ENCODE results near the gene SPATA16.

The SPATA16 gene

DNA sequence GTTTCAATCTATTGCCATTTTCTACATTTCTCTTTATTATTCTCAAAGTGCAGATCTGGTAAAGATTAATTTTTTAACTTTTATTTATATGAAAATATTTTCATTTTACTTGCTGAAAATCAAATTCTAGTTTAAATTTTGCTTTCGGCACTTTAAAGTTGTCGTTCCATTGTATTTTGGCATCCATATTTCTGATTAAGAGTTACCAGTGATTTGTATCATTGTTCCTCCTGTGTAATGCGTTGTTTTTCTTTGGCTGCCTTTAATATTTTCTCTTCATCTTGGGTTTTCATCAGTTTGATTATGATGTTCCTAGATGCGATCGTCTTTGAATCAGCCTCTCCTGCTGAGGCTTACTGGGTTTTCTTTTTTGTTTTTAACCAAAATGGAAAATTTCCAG, 97.3 kb downstream of the SPATA16 start:
- no peak overlapping the region for H3K4me3 ChIP-seq
- peaks cover 0 to 2% (median 0%) of the 10 kb centered on the region in 4 donors for H3K4me1 ChIP-seq
- no peak overlapping the region for H3K27ac ChIP-seq
- DNase-seq = no peak
- H3K36me3 ChIP-seq = no peaks in the 10 kb centered on the region
- intact Hi-C loops (cut with DNase I; ENCODE audit: low total_unique reads) = no loop called here
- no peaks in the 10 kb centered on the region for H3K27me3 ChIP-seq
- TF ChIP-seq, protein P1, sequence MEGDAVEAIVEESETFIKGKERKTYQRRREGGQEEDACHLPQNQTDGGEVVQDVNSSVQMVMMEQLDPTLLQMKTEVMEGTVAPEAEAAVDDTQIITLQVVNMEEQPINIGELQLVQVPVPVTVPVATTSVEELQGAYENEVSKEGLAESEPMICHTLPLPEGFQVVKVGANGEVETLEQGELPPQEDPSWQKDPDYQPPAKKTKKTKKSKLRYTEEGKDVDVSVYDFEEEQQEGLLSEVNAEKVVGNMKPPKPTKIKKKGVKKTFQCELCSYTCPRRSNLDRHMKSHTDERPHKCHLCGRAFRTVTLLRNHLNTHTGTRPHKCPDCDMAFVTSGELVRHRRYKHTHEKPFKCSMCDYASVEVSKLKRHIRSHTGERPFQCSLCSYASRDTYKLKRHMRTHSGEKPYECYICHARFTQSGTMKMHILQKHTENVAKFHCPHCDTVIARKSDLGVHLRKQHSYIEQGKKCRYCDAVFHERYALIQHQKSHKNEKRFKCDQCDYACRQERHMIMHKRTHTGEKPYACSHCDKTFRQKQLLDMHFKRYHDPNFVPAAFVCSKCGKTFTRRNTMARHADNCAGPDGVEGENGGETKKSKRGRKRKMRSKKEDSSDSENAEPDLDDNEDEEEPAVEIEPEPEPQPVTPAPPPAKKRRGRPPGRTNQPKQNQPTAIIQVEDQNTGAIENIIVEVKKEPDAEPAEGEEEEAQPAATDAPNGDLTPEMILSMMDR (IDR thresholded peaks at IDR 0.05) = no peak
- no peaks in the 10 kb centered on the region for H3K9me3 ChIP-seq

DNA sequence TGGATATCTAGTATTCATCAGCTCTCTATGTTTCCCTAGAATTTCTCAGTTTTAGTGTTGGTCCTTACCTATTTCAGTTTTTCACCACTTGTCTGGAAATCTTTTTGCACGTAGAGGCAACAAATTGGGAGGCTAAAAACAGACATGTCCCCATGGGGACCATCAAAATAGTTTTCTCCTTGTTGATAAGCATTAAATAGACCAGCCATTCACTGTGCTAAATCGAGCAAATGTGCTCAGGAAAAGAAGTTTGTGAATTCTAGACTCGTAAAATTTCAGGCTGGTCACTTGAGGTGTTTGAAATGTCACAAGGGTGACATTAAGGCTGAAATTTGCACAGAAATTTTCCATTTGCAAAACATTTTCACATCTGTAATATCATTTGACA, 102.6 kb downstream of the SPATA16 start:
- intact Hi-C loops (cut with DNase I; ENCODE audit: low total_unique reads) = no loop called here
- Histone ChIP-seq H3K36me3 (no peaks in the 10 kb centered on the region), H3K4me3 (no peak overlapping the region), H3K4me1 (peaks cover 0 to 21% (median 0%) of the 10 kb centered on the region in 4 donors), H3K27ac (no peak overlapping the region), H3K27me3 (no peaks in the 10 kb centered on the region), H3K9me3 (no peaks in the 10 kb centered on the region)
- TF ChIP-seq, protein P1 (IDR thresholded peaks at IDR 0.05) = no peak
- DNase-seq = no peak

DNA sequence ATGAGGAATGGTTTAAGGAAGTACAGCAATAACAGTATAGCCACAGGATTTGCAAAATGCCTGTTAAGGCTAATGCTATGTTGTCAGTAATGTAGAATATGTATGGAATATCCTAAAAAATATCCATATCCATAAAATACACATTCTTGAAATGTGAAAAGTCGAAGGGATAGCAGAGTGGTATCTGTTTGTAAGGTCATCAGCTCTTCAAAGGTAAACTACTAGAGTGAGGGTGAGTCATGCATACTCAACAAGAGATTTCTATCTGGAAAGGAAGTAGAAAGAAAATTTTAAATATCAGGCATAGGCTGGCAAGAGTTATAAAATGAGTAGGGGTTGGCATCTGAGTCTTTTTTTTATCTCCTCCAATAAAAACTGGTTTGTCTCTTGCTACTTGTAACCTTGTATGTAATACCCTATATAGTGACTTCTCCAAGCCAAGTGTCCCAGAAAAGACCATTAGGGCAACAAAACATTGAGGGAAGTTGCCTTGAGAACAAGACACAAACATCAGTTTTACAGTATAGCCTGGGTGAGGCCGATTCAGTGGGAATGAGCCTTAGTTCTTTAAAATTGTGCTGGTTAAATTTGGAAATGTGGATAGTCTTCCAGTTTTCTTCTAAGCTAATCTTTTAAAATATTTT, 103.1 kb downstream of the SPATA16 start:
- intact Hi-C loops (cut with DNase I; ENCODE audit: low total_unique reads) = no loop called here
- H3K9me3 ChIP-seq = no peaks in the 10 kb centered on the region
- H3K27ac ChIP-seq = no peak overlapping the region
- no peak for DNase-seq
- H3K36me3 ChIP-seq = no peaks in the 10 kb centered on the region
- H3K4me1 ChIP-seq = peaks cover 0 to 21% (median 0%) of the 10 kb centered on the region in 4 donors
- TF ChIP-seq, protein P1 (IDR thresholded peaks at IDR 0.05) = no peak
- H3K4me3 ChIP-seq = no peak overlapping the region
- H3K27me3 ChIP-seq = no peaks in the 10 kb centered on the region

DNA sequence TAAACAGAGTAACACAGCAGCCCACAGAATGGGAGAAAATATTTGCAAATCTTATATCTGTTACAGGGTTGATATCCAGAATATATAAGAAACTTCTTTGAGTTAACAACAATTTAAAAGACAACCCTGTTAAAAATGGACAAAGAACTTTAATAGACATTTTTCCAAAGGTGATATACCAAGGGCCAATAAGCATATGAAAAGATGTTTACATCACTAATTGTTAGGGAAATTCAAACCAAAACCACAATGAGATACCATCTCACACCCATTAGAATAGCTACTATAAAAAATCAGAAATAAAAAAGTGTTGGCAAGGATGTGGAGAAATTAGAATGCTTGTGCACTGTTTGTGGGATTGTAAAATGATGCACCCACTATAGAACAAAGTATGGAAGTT, 110.8 kb downstream of the SPATA16 start:
- intact Hi-C loops (cut with DNase I; ENCODE audit: low total_unique reads) = no loop called here
- Histone ChIP-seq H3K4me3 (no peak overlapping the region), H3K27me3 (no peaks in the 10 kb centered on the region), H3K4me1 (no peaks in the 10 kb centered on the region), H3K36me3 (no peaks in the 10 kb centered on the region), H3K27ac (no peak overlapping the region), H3K9me3 (no peaks in the 10 kb centered on the region)
- no peak for DNase-seq
- TF ChIP-seq, protein P1 (IDR thresholded peaks at IDR 0.05) = no peak

DNA sequence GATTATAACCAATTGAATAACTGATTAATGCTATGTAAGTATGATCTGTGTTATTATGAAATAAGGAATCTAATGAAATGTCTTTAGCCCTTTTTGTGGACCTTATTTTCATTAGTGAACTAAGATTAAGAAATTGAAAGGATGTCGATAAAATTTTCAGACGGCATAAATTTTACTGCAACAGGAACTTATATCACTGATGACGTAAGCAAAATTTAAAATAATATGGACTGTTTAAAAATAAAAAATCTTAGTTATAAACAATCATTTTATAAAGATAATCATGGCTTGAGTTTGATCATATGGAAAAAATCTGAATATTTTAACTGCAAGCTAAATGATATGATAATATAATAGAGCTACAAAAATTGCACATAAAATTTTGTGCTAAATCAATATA, 112.7 kb downstream of the SPATA16 start:
- Histone ChIP-seq H3K36me3 (no peaks in the 10 kb centered on the region), H3K27me3 (no peaks in the 10 kb centered on the region), H3K4me3 (no peak overlapping the region), H3K4me1 (no peaks in the 10 kb centered on the region), H3K9me3 (no peaks in the 10 kb centered on the region), H3K27ac (no peak overlapping the region)
- DNase-seq = no peak
- TF ChIP-seq, protein P1 (IDR thresholded peaks at IDR 0.05) = no peak
- intact Hi-C loops (cut with DNase I; ENCODE audit: low total_unique reads) = no loop called here

DNA sequence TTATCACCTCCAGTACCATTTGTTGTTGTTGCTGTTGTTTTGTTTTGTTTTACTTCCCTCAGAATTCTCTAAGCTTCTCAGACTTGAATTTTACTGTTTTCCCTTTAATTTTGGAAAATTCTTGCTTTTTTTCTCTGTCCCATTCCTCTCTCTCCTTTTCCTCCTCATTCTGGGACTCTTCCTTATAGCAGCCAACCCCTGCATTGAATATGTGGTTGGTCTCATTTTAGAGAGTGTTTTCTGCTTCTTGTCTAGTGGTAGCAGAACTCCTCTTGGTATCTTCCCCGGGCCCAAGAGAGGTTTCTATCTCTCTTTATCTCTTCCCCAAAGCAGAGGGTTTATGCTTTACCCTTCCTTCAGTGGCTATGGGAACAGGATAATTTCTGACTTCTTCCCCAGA, 113.6 kb downstream of the SPATA16 start:
- DNase-seq = no peak
- Histone ChIP-seq H3K4me3 (no peak overlapping the region), H3K27ac (no peak overlapping the region), H3K4me1 (no peaks in the 10 kb centered on the region), H3K36me3 (no peaks in the 10 kb centered on the region), H3K27me3 (no peaks in the 10 kb centered on the region), H3K9me3 (no peaks in the 10 kb centered on the region)
- intact Hi-C loops (cut with DNase I; ENCODE audit: low total_unique reads) = no loop called here
- TF ChIP-seq, protein P1 (IDR thresholded peaks at IDR 0.05) = no peak

Data from tibial artery (tissue), 4 donors.